C4-2B (cell line): ENCODE measurements around the gene DUOXA2.

Source experiments
- ZFX ChIP-seq: fragments of 450-650 bp; IDR thresholded peaks from 2 replicates; pipeline ENCODE4 v1.6.1; 2017
- TF ChIP-seq, protein P1 (sequence below): fragments of 450-650 bp; conservative IDR thresholded peaks from 2 replicates; pipeline ENCODE4 v1.5.1; 2017; ENCODE audit warnings: mild to moderate bottlenecking

DNA sequence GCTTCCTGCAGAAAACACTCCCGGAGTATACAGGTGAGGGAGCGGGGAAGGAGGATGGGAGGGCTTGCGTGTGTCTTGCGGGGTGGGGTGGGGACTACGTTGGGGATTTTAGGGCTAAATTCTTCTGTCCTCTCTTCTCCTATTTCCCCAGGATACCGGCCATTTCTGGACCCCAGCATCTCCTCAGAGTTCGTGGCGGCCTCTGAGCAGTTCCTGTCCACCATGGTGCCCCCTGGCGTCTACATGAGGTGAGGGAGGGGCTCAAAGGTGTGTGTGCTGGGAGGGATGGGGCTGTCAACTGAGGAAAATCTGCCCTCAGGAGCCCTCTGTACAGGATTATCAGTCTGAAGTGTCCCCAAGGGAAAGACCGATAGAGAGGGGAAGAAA, 22.2 kb downstream of the DUOXA2 start:
- TF ChIP-seq, protein P1, sequence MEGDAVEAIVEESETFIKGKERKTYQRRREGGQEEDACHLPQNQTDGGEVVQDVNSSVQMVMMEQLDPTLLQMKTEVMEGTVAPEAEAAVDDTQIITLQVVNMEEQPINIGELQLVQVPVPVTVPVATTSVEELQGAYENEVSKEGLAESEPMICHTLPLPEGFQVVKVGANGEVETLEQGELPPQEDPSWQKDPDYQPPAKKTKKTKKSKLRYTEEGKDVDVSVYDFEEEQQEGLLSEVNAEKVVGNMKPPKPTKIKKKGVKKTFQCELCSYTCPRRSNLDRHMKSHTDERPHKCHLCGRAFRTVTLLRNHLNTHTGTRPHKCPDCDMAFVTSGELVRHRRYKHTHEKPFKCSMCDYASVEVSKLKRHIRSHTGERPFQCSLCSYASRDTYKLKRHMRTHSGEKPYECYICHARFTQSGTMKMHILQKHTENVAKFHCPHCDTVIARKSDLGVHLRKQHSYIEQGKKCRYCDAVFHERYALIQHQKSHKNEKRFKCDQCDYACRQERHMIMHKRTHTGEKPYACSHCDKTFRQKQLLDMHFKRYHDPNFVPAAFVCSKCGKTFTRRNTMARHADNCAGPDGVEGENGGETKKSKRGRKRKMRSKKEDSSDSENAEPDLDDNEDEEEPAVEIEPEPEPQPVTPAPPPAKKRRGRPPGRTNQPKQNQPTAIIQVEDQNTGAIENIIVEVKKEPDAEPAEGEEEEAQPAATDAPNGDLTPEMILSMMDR = no peak
- TF ChIP-seq ZFX = no peak
